GM18517 (cell line): ENCODE results near the gene MDK.

Experiments
- ATAC-seq: cut with Tn5 transposase; IDR thresholded peaks from one replicate; pipeline ENCODE4 v1.9.1; 2021; ENCODE audit warnings: mild to moderate bottlenecking, moderate library complexity; ENCODE audit not compliant: unreplicated experiment

The MDK gene

GRCh38 chr11:46381819-46382645, 563 bp downstream of the MDK start:
- ATAC-seq = no peak

- no peak for ATAC-seq
Observed at GRCh38 chr11:46382646-46383403, 1.4 kb downstream of the MDK start.

- ATAC-seq = no peak
Observed at GRCh38 chr11:46383404-46383758, 1.9 kb downstream of the MDK start.

GRCh38 chr11:46383974-46384701, 2.7 kb downstream of the MDK start:
- no peak for ATAC-seq

GRCh38 chr11:46385169-46386004, 3.9 kb downstream of the MDK start:
- ATAC-seq = no peak

GRCh38 chr11:46386005-46386578, 4.6 kb downstream of the MDK start:
- no peak for ATAC-seq

GRCh38 chr11:46386674-46387073, 5.2 kb downstream of the MDK start:
- ATAC-seq = no peak

- ATAC-seq = no peak
Observed at GRCh38 chr11:46387456-46387855, 6.0 kb downstream of the MDK start.

- no peak for ATAC-seq
Observed at GRCh38 chr11:46387919-46388618, 6.6 kb downstream of the MDK start.

- ATAC-seq = no peak
Observed at GRCh38 chr11:46388619-46389449, 7.4 kb downstream of the MDK start.

- ATAC-seq = peak; percentile 38
Observed at GRCh38 chr11:46389450-46390330, 8.2 kb downstream of the MDK start.

- ATAC-seq = no peak
Observed at GRCh38 chr11:46390331-46391171, 9.1 kb downstream of the MDK start.

- no peak for ATAC-seq
Observed at GRCh38 chr11:46391186-46391577, 9.7 kb downstream of the MDK start.

GRCh38 chr11:46391578-46392420, 10.3 kb downstream of the MDK start, which contains the start of gene CHRM4:
TSS of gene CHRM4 (minus strand) at chr11:46391776. CDS start at chr11:46386557, 5,219 bp downstream.
- no peak for ATAC-seq

GRCh38 chr11:46392421-46393230, 11.2 kb downstream of the MDK start:
- ATAC-seq = peak; percentile 52
